Measurements from ENCODE around the gene IRF9.

DNA sequence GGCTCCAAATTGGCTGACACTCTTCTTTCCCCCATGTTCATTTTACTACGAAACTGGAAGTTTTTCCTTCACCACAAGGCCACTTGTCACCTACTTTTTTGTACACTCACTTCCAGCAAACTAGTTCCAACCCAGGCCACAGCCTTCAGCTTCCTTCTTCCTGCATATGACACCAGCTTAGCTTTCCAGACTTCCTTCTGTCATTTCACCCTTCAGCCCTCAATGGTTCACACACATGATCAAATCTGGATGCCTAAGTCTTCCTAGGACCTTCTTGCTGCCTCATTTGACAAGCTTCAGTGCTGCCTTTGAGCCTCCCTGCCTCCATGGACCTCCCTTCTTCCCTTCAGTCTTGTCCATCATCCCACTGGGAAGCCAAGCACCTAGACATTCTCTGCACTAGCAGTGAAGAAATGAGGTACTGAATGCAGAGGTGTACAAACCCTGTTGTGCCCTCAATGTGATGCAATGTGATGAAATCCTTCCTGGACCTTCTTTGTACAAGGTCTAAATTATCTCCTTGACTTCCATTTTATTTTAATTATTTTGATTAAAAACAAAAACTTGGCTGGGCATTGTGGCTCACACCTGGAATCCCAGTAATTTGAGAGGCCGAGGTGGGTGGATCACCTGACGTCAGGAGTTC, 6.5 kb downstream of the IRF9 start:
- TF ChIP-seq, protein P1, sequence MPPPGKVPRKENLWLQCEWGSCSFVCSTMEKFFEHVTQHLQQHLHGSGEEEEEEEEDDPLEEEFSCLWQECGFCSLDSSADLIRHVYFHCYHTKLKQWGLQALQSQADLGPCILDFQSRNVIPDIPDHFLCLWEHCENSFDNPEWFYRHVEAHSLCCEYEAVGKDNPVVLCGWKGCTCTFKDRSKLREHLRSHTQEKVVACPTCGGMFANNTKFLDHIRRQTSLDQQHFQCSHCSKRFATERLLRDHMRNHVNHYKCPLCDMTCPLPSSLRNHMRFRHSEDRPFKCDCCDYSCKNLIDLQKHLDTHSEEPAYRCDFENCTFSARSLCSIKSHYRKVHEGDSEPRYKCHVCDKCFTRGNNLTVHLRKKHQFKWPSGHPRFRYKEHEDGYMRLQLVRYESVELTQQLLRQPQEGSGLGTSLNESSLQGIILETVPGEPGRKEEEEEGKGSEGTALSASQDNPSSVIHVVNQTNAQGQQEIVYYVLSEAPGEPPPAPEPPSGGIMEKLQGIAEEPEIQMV (CRISPR knock-in tag; IDR thresholded peaks at IDR 0.05; ENCODE audit: low read depth), result no peak
- TF ChIP-seq ATF7 (IDR thresholded peaks at IDR 0.05) (no peak), ATF7 (CRISPR knock-in tag; IDR thresholded peaks at IDR 0.05) (no peak)

All from HepG2 (cell line).